LNCaP clone FGC (cell line): ENCODE results near the gene POLN.

Experiments used
- DNase-seq: peaks from one replicate; pipeline ENCODE4 v3.0.0-alpha.2; 2011; ENCODE audit warnings: low read depth
- H3K4me3 ChIP-seq: 2 replicates; pipeline ENCODE4 v1.5.1; 2011; ENCODE audit warnings: mild to moderate bottlenecking, low read depth, low read length, control low read depth
- TF ChIP-seq, protein P1 (sequence below): IDR thresholded peaks from 2 replicates; pipeline ENCODE4 v1.5.1; 2012; ENCODE audit warnings: mild to moderate bottlenecking; ENCODE audit not compliant: control insufficient read depth, insufficient read depth; ENCODE audit errors: extremely low read depth

Gene POLN

DNA sequence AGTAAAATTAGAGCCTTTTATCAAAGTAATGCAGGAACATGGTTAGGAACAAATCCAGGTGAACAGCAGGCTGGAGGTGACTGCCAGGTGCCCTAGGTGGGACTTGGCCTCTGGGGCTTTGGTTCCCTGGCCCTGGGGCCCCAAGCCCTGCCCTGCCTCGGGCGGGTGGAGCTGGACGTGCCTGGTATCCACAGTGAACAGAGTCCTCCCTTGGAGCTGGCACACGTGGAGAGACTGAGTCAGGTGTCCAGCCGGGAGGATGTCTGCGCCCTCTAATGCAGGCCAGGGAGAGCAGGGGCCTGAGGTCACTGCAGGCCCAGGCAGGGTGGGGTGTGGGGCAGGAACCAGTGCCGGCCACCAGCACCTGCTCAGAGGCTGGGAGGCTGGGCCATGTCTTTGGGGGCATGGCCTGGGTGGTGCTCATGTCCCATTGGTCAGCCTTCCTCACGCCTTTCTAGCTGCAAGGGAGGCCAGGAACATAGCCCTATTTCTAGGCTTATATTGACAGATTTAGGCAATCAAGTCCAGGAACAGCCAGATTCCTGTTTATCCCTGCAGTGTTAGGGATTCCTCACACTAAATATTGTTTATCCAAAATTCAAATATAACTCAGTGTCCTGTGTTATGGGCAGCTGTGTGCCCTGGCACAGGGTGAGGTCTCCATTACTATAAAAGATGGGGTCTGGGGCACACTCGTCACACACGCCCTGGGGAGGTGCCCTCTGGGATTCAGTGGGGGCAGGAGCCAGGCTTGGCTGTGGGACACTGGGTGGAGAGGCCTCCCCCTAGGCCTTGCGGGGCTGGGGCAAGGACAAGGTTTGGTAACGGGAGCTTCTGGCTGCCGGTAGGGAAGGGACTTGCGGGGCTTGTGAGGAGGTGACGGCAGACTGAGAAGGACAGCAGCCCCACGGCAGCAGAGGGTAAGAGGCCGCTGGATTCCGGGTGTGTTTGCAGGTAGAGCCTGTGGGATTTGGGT lies 197.1 kb downstream of the POLN start:
- TF ChIP-seq, protein P1, sequence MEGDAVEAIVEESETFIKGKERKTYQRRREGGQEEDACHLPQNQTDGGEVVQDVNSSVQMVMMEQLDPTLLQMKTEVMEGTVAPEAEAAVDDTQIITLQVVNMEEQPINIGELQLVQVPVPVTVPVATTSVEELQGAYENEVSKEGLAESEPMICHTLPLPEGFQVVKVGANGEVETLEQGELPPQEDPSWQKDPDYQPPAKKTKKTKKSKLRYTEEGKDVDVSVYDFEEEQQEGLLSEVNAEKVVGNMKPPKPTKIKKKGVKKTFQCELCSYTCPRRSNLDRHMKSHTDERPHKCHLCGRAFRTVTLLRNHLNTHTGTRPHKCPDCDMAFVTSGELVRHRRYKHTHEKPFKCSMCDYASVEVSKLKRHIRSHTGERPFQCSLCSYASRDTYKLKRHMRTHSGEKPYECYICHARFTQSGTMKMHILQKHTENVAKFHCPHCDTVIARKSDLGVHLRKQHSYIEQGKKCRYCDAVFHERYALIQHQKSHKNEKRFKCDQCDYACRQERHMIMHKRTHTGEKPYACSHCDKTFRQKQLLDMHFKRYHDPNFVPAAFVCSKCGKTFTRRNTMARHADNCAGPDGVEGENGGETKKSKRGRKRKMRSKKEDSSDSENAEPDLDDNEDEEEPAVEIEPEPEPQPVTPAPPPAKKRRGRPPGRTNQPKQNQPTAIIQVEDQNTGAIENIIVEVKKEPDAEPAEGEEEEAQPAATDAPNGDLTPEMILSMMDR = no peak
- H3K4me3 ChIP-seq = no peak overlapping the region
- DNase-seq = no peak

GRCh38 chr4:2044119-2044485 lies 197.8 kb downstream of the POLN start:
- TF ChIP-seq, protein P1 = no peak

DNA sequence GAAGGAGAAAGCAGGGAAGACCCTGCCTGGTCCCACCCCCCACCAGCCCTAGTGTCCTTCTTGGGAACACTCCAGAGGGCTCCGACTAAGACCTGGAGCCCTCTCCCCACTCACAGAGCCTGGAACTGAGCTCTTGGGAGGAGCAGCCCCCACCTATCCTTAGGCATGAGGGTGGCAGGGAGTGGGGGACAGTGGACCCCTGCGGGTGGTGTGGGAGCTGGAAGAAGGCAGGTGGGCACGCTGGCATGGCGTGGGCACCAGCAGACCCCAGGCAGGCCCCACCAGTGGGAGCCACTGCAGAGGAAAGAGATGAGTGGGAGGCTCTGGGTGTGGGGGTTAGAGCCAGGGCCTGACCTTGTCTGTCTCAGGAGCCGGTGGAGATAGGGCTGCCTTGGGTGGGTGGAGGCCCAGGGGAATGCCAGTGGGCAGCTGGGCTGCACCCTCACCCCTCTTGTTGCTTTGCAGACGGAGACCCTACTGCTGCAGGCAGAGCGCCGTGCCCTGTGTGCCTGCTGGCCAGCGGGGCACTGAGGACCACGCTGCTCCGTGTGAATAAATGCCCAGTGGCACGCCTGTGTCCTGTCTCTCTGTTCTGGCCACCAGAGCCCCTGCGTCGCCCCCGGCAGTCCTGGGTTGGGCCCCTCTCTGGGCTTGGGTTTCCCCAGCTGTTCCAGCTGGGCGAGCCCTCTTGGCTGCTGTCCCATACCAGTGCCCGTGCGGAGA lies 198.4 kb downstream of the POLN start:
- no peak for DNase-seq
- TF ChIP-seq, protein P1 = no peak
- no peak overlapping the region for H3K4me3 ChIP-seq

More at GRCh38 chr4:2044119-2044485, 197.8 kb downstream of the POLN start:
- H3K4me3 ChIP-seq = no peak overlapping the region
- no peak for DNase-seq

DNA sequence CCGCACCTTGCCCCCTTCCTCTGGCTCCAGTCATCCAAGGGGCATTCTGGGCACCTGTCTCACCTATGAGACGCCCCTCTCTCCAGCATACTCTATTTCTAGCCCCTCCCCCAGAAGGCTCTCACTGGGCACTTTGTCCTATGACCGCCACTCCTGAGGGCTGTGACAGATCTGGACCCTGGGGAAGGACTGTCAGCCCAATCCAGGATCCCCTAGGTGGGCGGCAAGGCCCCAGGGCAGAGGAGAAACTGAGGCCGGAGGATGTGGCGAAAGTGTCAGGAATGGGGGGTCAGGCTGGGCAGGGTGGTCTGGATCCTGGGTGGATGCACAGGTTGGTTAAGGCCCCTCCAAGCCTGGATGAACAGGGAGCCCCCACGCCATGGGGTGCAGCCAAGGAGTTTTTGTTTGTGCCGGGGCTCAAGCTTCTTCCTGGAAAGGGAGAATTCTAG lies 198.9 kb downstream of the POLN start:
- no peak for DNase-seq
- TF ChIP-seq, protein P1 = no peak
- H3K4me3 ChIP-seq = peak overlapping the region; percentile 73

DNA sequence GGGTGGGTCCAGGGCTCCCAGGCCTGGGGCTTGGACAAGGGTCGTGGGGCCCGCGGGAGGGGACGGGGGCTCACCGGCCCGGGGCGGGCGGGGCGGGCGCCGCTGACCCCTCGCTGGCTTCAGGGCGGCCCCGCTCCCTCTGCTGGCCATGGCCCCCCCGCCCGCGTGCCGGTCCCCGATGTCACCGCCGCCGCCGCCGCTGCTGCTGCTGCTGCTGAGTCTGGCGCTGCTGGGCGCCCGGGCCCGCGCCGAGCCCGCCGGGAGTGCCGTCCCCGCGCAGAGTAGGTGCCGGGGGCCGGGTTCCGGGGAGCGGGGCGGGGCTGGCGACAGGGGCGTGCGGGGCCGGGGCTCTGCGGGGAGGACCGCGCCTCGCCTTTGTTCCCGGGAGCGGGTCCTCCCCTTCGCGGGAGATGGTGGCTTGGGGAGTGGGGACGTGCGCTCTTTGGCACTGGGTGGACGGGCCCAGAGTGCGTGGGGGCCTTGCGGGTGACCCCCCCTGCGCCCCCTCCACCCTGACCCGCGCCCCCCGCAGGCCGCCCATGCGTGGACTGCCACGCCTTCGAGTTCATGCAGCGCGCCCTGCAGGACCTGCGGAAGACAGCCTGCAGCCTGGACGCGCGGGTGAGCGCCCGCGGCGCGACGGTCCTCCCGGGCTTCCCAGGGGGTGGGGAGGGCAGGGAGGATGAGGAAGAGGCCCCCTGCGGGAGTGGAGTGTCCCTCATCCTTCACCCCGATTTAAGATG lies 199.5 kb downstream of the POLN start:
- DNase-seq = no peak
- H3K4me3 ChIP-seq = peak overlapping the region; percentile 73
- TF ChIP-seq, protein P1 = no peak

DNA sequence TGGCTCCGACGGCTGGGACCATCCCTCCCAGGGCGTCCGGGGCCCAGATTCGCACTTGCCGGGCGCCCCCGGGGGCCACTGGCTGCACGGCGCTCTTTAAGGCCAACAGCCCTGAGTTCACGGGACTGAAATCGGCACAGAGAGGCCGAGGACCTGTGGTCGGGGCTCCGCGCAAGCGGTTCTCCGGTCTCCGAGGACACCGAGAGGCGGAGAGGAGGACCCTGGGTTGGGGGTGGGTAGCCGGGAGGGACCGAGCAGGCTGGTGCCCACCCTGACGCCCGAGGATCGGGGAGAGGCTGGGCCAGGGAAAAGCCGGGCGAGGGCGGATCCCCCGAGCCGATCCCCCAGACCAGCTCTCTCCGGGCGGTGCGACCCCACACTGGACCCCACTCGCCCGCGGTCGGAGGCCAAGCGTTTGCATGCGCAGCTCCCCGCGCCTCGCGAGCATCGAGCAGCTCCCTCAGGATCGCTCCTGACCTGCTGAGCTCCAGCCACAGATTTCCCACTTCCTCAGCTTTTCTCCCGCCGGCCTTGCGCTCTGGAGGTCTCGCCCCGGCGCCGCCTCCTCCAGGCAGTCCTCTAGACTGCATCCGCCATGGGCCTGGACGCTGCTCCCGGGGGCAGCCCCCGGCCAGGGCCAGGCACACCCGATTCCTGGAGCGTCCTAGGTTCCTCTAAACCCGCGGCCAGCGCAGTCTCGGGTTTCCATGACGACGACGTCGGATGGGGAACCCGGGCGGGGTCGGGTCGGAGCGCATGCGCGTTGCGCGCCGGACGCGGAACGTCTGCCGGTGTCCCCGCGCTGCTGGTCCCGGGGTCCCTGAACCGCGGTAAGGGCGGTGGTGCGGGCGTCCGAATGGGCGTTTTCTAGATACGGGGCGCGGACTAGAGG lies 200.4 kb downstream of the POLN start:
- peak overlapping the region; percentile 73 for H3K4me3 ChIP-seq
- DNase-seq = peak; percentile 15
- TF ChIP-seq, protein P1 = no peak
